GM12874 (cell line): ENCODE results near the gene RFTN1.

Experiments
- CTCF ChIP-seq: IDR thresholded peaks from 2 replicates; pipeline ENCODE4 v1.5.1; 2011; ENCODE audit warnings: low read depth, mild to moderate bottlenecking, control low read depth, low read length, moderate library complexity; ENCODE audit not compliant: insufficient read depth

RFTN1 gene

DNA sequence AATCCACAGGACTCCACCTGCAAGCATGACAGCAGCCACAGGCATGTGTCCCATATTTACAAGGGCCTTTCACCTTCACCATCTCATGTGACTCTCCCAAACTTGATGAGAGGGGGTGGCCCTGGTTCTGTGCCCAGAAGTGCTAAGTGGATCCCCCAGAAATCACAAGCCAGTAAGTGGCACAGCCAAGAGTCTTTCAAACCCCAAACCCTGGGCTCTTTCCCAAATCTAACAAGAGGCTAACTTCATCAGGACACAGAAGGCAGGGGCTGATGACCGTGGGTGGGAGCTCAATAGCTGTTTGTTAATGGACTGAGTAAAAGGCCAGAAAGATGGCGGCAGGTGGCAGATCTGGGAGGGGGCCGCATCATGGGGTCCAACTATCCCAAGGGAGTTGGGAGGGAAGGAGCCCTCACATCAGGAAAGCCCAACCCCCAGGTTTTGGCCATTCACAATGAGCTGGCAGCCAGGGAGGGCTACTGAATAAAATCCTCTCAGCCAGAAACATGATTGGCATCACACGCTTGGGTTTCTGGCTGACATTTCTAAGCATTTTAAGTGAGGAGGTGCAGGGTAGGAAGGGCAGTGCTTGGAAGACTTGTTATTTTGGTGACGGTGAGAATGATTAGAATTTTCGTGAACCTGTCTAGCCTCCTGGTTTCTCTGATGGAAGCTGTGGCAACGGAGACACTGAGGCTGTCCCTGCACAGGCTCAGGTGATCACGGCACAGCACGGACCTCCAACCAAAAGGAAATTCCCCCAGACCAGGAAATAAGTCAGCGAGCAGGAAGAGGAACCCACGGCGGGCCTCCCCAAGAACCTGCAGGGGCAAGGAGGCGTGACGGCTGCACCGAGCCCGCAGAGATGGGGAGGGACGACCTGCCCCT, 139.2 kb downstream of the RFTN1 start:
- no peak for TF ChIP-seq CTCF

DNA sequence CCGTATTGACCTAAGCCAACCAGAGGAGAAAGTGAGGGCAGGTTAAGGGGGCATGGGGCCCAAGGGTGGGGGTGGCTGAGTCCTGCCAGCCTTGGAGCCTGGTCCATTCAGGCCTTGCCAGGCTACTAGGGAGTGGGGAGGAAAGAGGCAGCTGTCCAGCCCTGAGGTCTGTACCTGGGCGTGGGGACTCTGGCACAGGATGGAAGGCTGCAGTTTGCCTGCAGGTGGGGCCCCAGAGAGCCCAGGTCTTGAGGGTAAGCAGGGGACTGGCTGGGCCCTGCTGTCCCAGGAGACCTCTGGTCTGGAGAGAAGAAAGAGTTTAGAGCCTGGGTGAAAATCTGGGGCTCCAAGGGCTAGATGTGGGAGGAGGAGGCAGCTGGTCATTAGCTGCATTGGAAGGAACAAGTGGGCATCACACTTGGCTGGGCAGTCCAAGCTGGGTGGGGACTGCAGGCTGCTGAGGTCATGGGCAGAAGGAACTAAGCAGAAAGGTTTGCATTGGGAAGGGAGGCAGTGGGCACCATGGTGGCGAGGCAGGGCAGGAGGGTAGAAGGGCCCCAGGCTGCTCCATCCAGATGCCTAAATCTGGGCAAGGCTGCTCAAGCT, 140.1 kb downstream of the RFTN1 start:
- 0 out of 2 replicates have a peak, but pooled peaks have one; percentile 15 for TF ChIP-seq CTCF

DNA sequence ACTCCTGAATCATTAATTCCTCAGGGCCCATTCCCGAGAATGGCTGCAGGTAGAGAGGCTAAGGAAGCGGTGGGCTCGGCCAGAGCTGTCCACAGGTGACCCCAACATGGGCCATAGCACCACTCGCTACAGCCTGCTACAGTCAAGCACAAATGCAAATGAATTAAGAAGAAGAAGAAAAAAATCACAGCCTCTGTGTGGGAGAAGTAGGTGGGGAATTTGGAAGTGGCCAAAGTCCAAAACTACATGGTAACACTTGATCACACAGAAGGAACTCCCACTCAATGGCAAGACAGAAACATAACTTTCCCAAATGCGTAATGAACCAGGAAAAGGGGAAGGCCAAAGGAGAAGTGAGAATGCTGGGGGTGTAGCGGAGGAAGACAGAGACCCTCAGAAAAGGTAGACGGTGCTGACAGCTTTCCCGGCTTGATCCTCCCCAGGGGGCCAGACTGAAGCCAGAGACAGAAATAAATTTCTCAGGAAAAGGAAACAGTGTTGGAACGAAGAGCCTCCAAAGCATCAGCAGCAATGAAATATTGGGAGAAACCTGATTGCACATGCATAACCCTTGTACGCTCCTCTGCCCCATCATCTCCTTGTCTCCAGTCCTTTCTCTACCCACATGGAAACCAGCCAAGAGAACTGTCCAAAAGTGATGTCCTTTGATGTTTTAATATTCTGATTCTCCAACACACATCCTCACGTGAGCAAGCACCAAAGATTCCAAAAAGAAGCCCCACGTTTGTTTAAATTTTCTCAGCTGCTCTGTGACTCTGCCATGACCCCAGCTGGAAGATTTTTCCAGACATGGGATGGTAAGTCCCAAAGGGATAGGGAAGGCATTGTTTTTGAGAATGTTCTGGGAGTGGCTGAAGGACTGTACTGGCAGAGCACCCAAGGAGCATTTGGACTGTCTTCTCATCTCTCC, 140.9 kb downstream of the RFTN1 start:
- TF ChIP-seq CTCF, result no peak

DNA sequence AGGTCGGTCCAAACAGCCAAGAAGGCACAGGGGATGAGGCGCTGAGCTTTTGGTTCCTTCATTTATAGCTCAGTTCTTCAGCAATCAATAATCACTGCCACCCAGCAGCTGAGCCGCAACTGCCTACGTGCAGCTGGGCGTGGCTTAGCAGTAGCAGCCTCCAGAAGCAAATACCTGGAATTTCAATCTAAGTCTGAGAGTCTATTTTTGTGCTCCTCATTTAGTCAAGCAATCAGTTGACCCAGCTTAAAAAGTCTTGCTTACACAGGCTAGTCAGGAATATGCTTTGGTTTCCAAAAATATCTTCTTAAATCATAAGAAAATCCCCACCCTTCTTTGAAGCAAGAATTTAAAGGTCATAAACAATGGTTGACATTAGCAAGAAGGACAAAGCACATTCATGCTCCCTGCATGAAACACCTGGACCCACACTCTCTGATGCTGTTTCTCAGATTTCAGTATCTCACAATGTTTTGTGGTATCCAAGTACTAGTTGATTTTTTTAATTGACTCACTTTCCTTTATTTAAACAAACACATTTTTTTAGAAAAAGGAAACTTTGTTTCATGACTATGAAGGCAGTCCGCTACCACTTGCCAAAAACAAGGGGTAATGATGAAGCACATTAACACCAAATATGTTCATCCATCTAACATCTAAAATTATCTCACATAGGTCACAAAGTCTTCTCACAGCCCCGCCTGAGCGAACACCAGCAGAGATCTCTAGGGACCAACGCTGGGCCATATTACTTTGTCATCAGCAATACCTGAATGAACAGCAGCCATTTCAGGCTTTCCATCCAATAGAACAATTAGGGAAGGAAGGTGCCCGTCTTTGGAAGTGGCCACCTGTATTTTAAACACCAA, 142.4 kb downstream of the RFTN1 start:
- no peak for TF ChIP-seq CTCF

DNA sequence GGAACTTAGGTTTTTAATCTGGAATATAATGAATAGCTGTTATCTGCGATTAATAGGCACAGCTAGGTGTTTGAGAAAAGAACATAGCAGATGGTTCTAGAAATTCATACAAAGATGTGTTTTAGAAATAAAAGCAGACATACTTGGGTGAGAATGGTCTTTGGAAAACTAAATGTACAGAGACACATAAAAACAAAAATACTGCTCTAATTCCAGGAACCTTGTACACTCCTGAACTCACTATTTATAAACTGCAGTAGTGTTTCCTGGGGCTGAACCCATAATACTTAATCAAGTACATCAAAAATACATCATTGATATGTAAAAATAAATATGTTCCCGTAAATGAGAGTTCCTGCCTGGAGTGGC, 143.0 kb downstream of the RFTN1 start:
- no peak for TF ChIP-seq CTCF

GRCh38 chr3:16369885-16370284, 143.6 kb downstream of the RFTN1 start:
- TF ChIP-seq CTCF, result no peak
